ENCODE results near the gene NUDT8.

GRCh38 chr11:67662142-67662834 lies 32.6 kb upstream of the NUDT8 start:
- TF ChIP-seq CTCF (IDR thresholded peaks at IDR 0.05; ENCODE audit: low read length) (no peak), EZH2 (IDR thresholded peaks at IDR 0.05; ENCODE audit: borderline replicate concordance, low read length) (no peak)
